ENCODE data around the gene KIT.

GRCh38 chr4:54676658-54677057, 18.9 kb downstream of the KIT start:
- TF ChIP-seq, protein P1, sequence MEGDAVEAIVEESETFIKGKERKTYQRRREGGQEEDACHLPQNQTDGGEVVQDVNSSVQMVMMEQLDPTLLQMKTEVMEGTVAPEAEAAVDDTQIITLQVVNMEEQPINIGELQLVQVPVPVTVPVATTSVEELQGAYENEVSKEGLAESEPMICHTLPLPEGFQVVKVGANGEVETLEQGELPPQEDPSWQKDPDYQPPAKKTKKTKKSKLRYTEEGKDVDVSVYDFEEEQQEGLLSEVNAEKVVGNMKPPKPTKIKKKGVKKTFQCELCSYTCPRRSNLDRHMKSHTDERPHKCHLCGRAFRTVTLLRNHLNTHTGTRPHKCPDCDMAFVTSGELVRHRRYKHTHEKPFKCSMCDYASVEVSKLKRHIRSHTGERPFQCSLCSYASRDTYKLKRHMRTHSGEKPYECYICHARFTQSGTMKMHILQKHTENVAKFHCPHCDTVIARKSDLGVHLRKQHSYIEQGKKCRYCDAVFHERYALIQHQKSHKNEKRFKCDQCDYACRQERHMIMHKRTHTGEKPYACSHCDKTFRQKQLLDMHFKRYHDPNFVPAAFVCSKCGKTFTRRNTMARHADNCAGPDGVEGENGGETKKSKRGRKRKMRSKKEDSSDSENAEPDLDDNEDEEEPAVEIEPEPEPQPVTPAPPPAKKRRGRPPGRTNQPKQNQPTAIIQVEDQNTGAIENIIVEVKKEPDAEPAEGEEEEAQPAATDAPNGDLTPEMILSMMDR (IDR thresholded peaks at IDR 0.05; ENCODE audit: insufficient read depth, low read depth, low read length) = no peak
- no peak for TF ChIP-seq EZH2 (IDR thresholded peaks at IDR 0.05; ENCODE audit: insufficient read depth, low read length)

Data from astrocyte (in vitro differentiated cells and primary cell).